ENCODE measurements around the gene RAP1GAP. TPM values are rescaled to one million over a fixed set of nuclear protein-coding genes. Genes with fewer than 3 reads are reported as not detected.

The RAP1GAP gene
- total RNA-seq, 2 donors from 2014 or later, result 1.2 to 2.4 TPM

DNA sequence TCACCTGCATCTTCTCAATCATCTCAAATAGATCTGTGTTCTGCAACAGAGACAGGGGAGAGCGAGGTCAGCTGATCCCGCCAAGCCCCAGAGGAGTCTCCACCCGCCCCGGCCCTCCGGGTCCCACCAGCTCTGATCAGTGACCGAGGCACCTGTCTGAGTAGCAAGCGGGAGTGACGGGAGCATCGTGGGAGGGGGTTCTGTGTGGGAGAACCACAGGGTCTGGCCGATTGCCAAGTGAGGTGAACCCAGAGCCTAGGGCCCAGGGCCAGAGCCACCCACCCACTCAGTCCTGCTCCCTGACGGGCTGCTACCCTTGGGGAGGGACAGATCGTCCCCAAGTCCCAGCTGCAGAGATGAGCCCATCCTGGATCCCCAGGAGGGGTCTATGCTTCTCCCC lies 49.1 kb downstream of the RAP1GAP start:
- H3K4me3 Mint-ChIP-seq, result no peak overlapping the region
- no peak for ATAC-seq (replicated peaks in 1 of 2)
- H3K9me3 Mint-ChIP-seq, result no peaks in the 10 kb centered on the region
- no peaks in the 10 kb centered on the region for H3K36me3 Mint-ChIP-seq (ENCODE audit: insufficient read depth in 2 of 2)
- no peak for DNase-seq
- no peaks in the 10 kb centered on the region for H3K4me1 Mint-ChIP-seq (ENCODE audit: low read depth)
- H3K27me3 Mint-ChIP-seq (ENCODE audit: low read depth), result peaks cover 24% of the 10 kb centered on the region
- no peak overlapping the region for H3K27ac Mint-ChIP-seq

DNA sequence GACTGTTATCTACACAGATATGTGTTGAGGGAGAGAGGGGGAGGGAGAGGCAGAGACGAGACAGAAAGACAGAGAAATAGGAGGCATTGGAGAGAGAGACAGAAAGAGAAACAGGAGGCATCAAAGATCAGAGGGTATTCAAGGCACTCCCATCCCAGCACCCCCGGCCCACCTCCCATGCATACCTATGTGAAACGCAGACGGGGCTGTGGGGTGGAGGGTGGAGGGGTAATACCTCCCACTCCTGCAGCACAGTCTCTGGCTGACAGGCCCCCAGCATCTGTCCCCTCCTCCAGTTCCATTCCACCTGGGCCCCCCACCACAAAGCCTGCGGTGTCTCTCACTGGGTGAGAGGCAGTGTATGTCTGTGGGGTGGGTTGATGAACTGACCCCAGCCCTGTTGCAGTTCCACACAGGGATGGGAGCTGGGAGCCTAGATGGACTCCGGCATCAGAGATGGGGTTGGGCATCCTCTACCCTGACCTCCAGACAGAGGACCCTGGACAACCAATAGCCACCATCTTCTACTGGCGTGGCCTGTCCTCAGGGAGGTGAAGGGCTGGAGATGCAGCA lies 49.7 kb downstream of the RAP1GAP start:
- Mint-ChIP-seq H3K27me3 (ENCODE audit: low read depth) (peaks cover 24% of the 10 kb centered on the region), H3K4me1 (ENCODE audit: low read depth) (no peaks in the 10 kb centered on the region), H3K27ac (no peak overlapping the region), H3K36me3 (ENCODE audit: insufficient read depth in 2 of 2) (no peaks in the 10 kb centered on the region), H3K4me3 (no peak overlapping the region), H3K9me3 (no peaks in the 10 kb centered on the region)
- ATAC-seq (replicated peaks in 1 of 2) (no peak), DNase-seq (no peak)

DNA sequence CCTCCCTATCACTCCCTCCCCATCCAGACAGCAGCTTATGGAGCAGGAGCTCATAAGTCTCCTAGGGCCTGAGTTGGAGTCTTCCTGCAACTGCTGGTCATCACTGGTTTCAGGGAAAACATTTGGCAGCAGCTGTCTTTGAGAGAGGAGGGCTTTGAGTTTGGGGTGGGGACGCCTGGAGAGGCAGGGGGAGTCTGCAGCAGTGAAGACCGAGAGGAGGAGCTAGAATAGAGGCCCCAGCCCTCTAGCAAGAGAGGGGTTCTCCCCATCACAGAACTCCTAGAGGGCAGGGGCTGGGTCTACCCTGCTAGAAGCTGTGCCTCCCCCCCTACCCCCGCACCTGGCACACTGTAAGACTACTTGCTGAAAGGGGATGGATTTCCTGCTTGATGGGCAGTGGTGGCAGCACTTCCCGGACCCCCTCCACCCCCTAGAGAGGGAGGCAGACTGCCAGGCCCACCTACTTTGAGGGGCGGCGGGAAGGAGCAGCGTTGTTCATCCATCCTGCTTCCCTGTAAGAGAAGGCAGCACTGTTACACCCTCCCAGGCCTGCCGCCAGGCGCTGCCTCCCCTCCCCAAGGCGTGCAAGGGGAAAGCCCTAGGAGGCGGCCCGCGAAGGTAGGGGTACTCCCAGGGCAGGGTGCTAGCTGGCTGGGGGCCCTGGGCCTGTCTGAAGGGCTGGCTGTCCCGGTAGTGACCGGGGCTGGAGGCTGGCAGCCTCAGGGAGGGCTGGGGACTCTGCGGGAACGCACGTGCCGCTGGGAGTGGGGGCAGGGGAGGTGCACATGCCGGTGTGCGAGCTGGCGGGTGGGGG lies 50.4 kb downstream of the RAP1GAP start:
- DNase-seq, result no peak
- Mint-ChIP-seq H3K36me3 (ENCODE audit: insufficient read depth in 2 of 2) (no peaks in the 10 kb centered on the region), H3K27ac (no peak overlapping the region), H3K9me3 (no peaks in the 10 kb centered on the region), H3K27me3 (ENCODE audit: low read depth) (peaks cover 24% of the 10 kb centered on the region), H3K4me1 (ENCODE audit: low read depth) (no peaks in the 10 kb centered on the region), H3K4me3 (no peak overlapping the region)
- no peak for ATAC-seq (replicated peaks in 1 of 2)

DNA sequence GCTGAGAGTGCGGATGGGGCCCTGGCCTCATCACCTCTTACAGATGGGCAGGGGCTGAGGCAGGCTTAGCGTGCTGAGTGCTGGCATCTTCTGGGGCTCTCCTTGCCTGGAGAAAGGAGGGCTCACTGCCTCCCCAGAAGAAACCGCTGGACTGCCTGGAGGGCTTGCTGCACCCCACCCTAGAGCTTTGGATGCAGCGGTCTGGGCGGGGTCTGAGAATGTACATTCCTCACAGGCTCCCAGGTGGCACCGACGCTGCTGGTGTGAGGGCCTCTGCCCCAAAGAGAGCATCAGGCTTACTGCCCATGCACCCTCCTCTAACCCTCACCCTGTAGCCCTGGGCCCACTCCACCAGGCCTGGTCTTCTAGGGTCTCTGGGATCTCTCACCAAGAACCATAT lies 51.1 kb downstream of the RAP1GAP start:
- Mint-ChIP-seq H3K27me3 (ENCODE audit: low read depth) (peaks cover 24% of the 10 kb centered on the region), H3K9me3 (no peaks in the 10 kb centered on the region), H3K4me1 (ENCODE audit: low read depth) (no peaks in the 10 kb centered on the region), H3K27ac (no peak overlapping the region), H3K36me3 (ENCODE audit: insufficient read depth in 2 of 2) (no peaks in the 10 kb centered on the region), H3K4me3 (no peak overlapping the region)
- ATAC-seq (replicated peaks in 1 of 2), result no peak
- no peak for DNase-seq

DNA sequence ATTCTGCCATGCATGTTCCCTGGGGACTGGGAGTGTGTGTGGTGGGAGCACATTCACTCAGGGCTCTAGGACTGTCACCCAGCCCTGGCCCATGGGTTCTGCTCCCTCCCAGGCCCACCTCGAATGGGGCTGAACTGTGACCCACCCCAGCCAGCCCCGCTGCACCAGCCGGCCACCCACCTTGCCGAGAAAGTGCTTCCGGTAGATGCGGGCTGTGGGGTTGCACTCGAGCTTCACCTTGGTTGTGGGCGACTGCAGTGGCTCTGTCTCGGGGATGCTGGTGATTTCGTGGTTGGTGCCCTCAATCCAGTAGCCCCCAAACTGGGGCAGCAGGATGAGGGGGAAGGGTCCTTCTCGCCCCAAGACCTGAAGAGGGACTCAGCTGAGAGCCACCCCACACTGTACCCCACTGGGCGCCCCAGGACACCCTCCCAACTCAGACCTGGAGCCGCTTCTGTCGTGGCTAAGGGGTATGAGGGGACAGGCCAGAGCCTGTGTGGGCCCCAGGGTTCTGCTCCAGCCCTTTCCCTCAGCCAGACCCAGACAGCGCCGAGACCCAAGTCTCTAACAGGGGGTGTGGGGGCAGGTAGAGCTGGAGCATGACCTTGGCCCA lies 51.9 kb downstream of the RAP1GAP start:
- ATAC-seq (replicated peaks in 1 of 2) (no peak), DNase-seq (no peak)
- no peak overlapping the region for H3K27ac Mint-ChIP-seq
- no peaks in the 10 kb centered on the region for H3K9me3 Mint-ChIP-seq
- no peaks in the 10 kb centered on the region for H3K4me1 Mint-ChIP-seq (ENCODE audit: low read depth)
- peaks cover 24% of the 10 kb centered on the region for H3K27me3 Mint-ChIP-seq (ENCODE audit: low read depth)
- H3K36me3 Mint-ChIP-seq (ENCODE audit: insufficient read depth in 2 of 2), result no peaks in the 10 kb centered on the region
- no peak overlapping the region for H3K4me3 Mint-ChIP-seq

DNA sequence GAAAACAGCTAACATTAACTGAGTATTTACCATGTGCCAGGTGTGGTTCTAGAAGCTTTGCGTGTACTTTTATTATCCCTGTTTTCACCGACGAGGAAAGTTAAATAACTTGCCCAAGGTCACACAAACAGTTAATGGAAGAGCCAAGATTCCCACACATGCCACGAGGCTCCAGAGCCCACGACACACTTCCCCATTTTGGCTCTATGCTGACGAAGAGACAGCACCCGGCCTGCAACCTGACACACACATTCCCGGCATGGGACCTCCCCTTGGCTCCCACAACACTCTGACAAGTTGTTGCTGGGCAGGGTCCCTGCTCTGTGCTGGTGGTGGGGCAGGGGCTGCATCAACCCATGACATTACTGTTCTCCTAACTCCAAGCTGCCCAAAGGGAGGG lies 52.8 kb downstream of the RAP1GAP start:
- Mint-ChIP-seq H3K4me3 (no peak overlapping the region), H3K4me1 (ENCODE audit: low read depth) (no peaks in the 10 kb centered on the region), H3K9me3 (no peaks in the 10 kb centered on the region), H3K36me3 (ENCODE audit: insufficient read depth in 2 of 2) (no peaks in the 10 kb centered on the region), H3K27ac (no peak overlapping the region), H3K27me3 (ENCODE audit: low read depth) (peaks cover 20% of the 10 kb centered on the region)
- ATAC-seq (replicated peaks in 1 of 2) (no peak), DNase-seq (no peak)

DNA sequence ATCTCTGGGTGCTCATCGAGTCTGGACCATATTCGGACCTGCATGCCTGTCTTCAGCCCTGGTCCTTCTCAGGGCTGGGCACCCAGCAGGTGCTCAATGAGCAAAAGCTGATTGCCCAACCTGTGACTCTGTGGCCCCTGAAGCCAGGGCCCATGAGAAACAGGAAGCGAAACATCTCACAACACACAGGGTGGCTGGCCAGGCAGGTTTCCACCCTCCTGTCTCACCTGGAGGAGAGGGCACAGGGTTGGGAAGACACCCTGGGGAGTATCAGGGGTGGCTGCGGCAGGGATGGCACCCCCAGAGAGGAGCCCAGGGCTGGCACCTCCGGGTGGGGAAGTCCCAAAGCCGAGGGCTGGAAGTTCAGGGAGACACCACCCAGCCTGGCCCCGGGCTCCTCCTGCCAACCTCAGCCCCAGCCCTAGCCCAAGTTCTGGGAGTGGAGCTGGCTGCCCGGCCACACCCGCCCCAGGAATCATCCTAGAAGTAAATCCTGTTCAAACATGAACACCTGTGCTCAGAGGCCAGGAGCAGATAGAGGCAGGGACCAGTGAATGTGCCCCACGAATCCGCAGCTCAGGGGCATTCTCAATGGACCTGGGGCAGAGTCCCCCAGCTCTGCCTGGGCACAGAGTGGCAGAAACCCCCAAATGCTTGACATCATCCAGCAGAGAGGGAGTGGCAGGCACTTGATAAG lies 54.6 kb downstream of the RAP1GAP start:
- Mint-ChIP-seq H3K27ac (no peak overlapping the region), H3K36me3 (ENCODE audit: insufficient read depth in 2 of 2) (no peaks in the 10 kb centered on the region), H3K4me3 (no peak overlapping the region), H3K27me3 (ENCODE audit: low read depth) (peaks cover 5% of the 10 kb centered on the region), H3K4me1 (ENCODE audit: low read depth) (no peaks in the 10 kb centered on the region), H3K9me3 (no peaks in the 10 kb centered on the region)
- ATAC-seq (replicated peaks in 1 of 2), result no peak
- DNase-seq, result no peak

DNA sequence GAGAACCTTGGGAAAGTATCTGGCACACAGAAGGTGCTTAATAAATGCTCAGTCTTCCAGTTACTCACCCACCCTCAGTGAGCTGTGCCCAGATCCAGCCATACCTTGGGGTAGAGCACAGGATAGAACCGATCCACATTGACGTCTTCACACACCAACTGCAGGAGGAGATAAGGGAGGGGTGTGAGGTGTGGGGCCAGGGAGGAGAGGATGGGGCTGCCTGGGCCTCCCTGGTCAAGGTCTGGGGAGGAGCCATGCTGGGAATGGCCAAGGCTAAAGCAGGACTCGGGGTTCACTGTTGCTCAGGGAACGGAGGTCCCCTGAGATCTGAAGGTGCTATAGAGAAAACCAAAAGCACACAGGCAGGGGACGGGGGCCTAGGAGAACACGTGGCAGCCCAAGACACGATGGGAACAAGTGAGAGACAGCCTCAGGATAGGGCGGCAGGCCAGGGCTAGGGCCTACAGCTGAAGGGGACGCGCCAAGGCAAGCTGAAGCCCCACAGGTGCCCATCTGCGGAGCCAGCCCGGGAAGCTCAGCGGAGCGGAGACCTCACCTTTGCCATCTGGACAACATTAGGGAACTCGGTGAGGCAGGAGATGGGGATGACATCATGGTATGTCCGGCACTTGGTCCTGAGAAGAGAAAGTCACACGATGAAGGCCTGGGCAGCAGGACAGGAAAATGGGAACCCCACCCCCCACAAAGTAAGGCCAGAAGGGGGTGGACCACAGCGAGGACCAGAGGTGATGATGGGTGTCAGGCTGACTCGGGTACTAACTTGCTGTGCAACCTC lies 55.9 kb downstream of the RAP1GAP start:
- no peaks in the 10 kb centered on the region for H3K27me3 Mint-ChIP-seq (ENCODE audit: low read depth)
- no peak overlapping the region for H3K27ac Mint-ChIP-seq
- ATAC-seq (replicated peaks in 1 of 2), result no peak
- no peaks in the 10 kb centered on the region for H3K9me3 Mint-ChIP-seq
- no peak overlapping the region for H3K4me3 Mint-ChIP-seq
- no peaks in the 10 kb centered on the region for H3K36me3 Mint-ChIP-seq (ENCODE audit: insufficient read depth in 2 of 2)
- DNase-seq, result no peak
- H3K4me1 Mint-ChIP-seq (ENCODE audit: low read depth), result peaks cover under 1% of the 10 kb centered on the region

DNA sequence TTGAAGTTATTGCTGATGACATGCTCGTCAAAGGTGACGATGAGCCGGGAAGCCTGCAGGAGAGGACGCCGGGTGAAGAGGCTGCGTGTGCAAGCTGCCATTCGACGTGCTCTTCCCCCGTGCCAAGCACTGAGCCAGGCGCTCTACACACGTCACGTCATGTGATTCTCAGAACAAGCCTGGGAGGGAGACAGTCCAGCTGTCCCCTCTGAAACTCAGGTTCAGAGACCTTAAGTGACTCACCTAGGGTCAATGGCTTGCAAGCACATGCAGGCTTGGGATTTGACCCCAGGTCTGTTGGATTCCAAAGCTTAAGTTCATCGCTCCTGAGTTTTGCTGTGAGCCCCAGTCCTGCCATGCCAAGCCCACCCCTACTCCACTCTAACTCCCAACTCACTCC lies 57.1 kb downstream of the RAP1GAP start:
- ATAC-seq (replicated peaks in 1 of 2) (no peak), DNase-seq (no peak)
- H3K9me3 Mint-ChIP-seq, result no peaks in the 10 kb centered on the region
- no peaks in the 10 kb centered on the region for H3K36me3 Mint-ChIP-seq (ENCODE audit: insufficient read depth in 2 of 2)
- H3K4me1 Mint-ChIP-seq (ENCODE audit: low read depth), result peaks cover 12% of the 10 kb centered on the region
- H3K27me3 Mint-ChIP-seq (ENCODE audit: low read depth), result no peaks in the 10 kb centered on the region
- no peak overlapping the region for H3K27ac Mint-ChIP-seq
- H3K4me3 Mint-ChIP-seq, result no peak overlapping the region

DNA sequence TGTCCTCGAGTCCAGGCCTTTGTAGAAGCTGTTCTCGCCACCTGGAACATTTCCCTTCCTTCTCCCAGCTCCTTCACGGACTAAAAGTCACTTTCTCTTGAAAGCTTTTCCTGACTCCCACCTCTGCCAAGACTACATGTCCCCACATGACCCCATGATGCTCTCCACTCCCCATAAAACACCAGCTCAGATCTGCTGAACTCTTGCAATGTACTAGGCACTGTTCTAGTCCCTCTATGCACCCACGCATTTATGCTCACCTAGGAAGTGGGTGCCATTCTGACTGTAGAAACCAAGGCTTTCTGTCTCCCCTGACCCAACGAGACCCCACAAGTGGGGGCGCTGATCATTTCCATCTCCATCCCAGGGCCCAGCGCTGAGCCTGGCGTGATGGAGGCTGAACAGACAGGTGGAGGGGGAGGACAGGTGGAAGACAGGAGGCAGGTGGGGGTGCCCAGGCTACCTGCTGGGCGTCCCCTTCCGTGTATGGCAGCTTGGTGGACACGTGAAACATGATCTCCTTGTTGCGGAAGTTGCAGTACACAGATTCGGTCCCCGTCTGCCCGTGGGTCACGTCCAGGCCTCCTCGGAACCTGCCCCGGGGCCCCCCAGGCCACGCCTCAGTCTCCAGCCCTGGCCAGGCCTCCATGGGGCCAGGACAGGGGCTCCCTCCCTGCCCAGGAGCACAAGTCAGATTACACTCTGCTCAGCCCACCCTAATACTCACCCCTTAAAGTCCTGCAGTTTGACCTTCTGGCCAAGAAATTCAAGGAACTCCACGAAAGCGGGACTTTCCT lies 58.0 kb downstream of the RAP1GAP start:
- no peak overlapping the region for H3K4me3 Mint-ChIP-seq
- ATAC-seq (replicated peaks in 1 of 2), result no peak
- H3K9me3 Mint-ChIP-seq, result no peaks in the 10 kb centered on the region
- no peaks in the 10 kb centered on the region for H3K36me3 Mint-ChIP-seq (ENCODE audit: insufficient read depth in 2 of 2)
- no peaks in the 10 kb centered on the region for H3K27me3 Mint-ChIP-seq (ENCODE audit: low read depth)
- H3K27ac Mint-ChIP-seq, result no peak overlapping the region
- no peak for DNase-seq
- peaks cover 12% of the 10 kb centered on the region for H3K4me1 Mint-ChIP-seq (ENCODE audit: low read depth)

DNA sequence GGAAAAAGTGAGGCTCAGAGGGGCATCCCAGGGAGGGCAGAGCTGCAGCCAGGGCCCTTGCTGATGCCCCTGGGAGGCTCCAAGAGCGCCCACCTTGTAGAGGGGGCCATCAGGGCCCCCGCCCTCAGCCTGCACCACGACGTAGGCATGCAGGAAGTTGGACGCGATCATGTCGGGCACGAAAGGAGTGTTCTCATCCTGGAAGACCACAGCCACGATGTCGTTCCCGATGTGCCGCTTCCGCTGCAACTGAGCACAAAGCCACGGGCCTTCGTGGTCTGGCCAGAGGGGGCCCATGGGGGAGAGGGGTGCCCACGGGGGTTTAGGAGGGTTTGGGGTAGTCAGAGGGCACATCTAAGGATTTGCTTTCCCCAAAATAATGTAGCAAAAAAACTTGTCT lies 59.1 kb downstream of the RAP1GAP start:
- Mint-ChIP-seq H3K27me3 (ENCODE audit: low read depth) (no peaks in the 10 kb centered on the region), H3K4me3 (no peak overlapping the region), H3K9me3 (no peaks in the 10 kb centered on the region), H3K27ac (no peak overlapping the region), H3K36me3 (ENCODE audit: insufficient read depth in 2 of 2) (no peaks in the 10 kb centered on the region), H3K4me1 (ENCODE audit: low read depth) (peaks cover 12% of the 10 kb centered on the region)
- DNase-seq, result no peak
- ATAC-seq (replicated peaks in 1 of 2), result no peak

DNA sequence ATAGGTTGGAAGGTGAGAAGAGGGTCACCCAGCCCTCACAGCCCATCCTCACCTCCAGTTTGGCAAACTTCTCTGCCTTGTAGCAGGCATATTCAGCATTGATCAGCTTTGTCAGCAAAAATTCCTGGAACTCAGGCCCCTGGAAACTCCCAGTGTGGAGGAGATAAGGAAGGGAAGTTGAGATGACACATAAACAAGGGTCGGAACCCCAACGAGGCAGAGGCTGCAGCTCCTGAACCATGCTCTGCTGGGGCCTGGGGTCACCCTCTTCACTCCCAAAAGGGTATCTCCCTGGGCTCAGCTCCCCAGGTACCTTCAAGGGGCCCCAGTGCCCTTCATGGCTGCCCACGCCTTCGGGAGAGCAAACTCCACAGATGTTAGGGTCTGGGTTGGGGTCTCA lies 60.4 kb downstream of the RAP1GAP start:
- H3K27ac Mint-ChIP-seq, result no peak overlapping the region

More for the DNA sequence above, 60.4 kb downstream of the RAP1GAP start:
- peaks cover 12% of the 10 kb centered on the region for H3K4me1 Mint-ChIP-seq (ENCODE audit: low read depth)
- no peaks in the 10 kb centered on the region for H3K27me3 Mint-ChIP-seq (ENCODE audit: low read depth)
- H3K9me3 Mint-ChIP-seq, result no peaks in the 10 kb centered on the region
- H3K4me3 Mint-ChIP-seq, result peak overlapping the region in 1 of 2 donors; percentile 17
- ATAC-seq (replicated peaks in 1 of 2), result no peak
- H3K36me3 Mint-ChIP-seq (ENCODE audit: insufficient read depth in 2 of 2), result no peaks in the 10 kb centered on the region
- no peak for DNase-seq

All from activated T-cell treated with anti-CD3 and anti-CD28 coated beads, Interleukin-2, amount 50 U/mL, for 72 hours (primary cell).